Astrocyte (in vitro differentiated cells and primary cell): ENCODE results near the gene PFDN5. TPM values are rescaled to one million over a fixed set of nuclear protein-coding genes. Genes with fewer than 3 reads are reported as not detected.

ENCODE experiments used
- DNase-seq: peaks from one replicate; pipeline ENCODE4 v3.0.0-alpha.2; 2010; ENCODE audit warnings: low read depth
- FAIRE-seq: peaks from 2 replicates; lab custom pipeline; 2011; peaks lifted over from hg19 to GRCh38; lab: Jason Lieb, UNC
- H2AFZ ChIP-seq: 2 replicates; pipeline ENCODE4 v1.6.0; 2012; ENCODE audit warnings: low read depth, low read length, inconsistent platforms
- H3K27ac ChIP-seq: 2 replicates; pipeline ENCODE4 v1.5.1; 2011; ENCODE audit warnings: low read depth, low read length, inconsistent platforms
- H3K27me3 ChIP-seq: 2 replicates; pipeline ENCODE4 v1.6.0; 2011; ENCODE audit warnings: low read length, inconsistent platforms; ENCODE audit not compliant: insufficient read depth
- H3K36me3 ChIP-seq: 2 replicates; pipeline ENCODE4 v1.5.1; 2011; ENCODE audit warnings: low read length, inconsistent platforms; ENCODE audit not compliant: insufficient read depth
- H3K4me1 ChIP-seq: 2 replicates; pipeline ENCODE4 v1.5.1; 2011; ENCODE audit warnings: low read length, inconsistent platforms; ENCODE audit not compliant: insufficient read depth
- H3K4me2 ChIP-seq: 2 replicates; pipeline ENCODE4 v1.6.0; 2012; ENCODE audit warnings: low read length, inconsistent platforms
- H3K4me3 ChIP-seq: 2 replicates; pipeline ENCODE4 v1.5.1; 2011; ENCODE audit warnings: low read depth, mild to moderate bottlenecking, low read length, inconsistent platforms; ENCODE audit not compliant: insufficient read depth
- H3K79me2 ChIP-seq: 2 replicates; pipeline ENCODE4 v1.6.0; 2012; ENCODE audit warnings: mild to moderate bottlenecking, low read length, inconsistent platforms; ENCODE audit not compliant: insufficient read depth
- H3K9ac ChIP-seq: 2 replicates; pipeline ENCODE4 v1.6.0; 2012; ENCODE audit warnings: mild to moderate bottlenecking, low read length, inconsistent platforms
- H3K9me3 ChIP-seq: 2 replicates; pipeline ENCODE4 v1.5.1; 2012; ENCODE audit warnings: low read depth, mild to moderate bottlenecking, low read length, inconsistent platforms; ENCODE audit not compliant: insufficient read depth
- H4K20me1 ChIP-seq: 2 replicates; pipeline ENCODE4 v1.6.0; 2012; ENCODE audit warnings: low read length, inconsistent platforms; ENCODE audit not compliant: insufficient read depth
- H3K27ac Mint-ChIP-seq: one replicate; pipeline ENCODE4 v1.8.0; 2021; ENCODE audit warnings: mild to moderate bottlenecking, mixed read lengths; ENCODE audit not compliant: unreplicated experiment
- H3K27me3 Mint-ChIP-seq: one replicate; pipeline ENCODE4 v1.8.0; 2021; ENCODE audit warnings: low read depth, mixed read lengths; ENCODE audit not compliant: unreplicated experiment
- H3K36me3 Mint-ChIP-seq: one replicate; pipeline ENCODE4 v1.8.0; 2021; ENCODE audit warnings: low read depth, mixed read lengths; ENCODE audit not compliant: unreplicated experiment
- H3K4me1 Mint-ChIP-seq: one replicate; pipeline ENCODE4 v1.8.0; 2021; ENCODE audit warnings: low read depth, mixed read lengths; ENCODE audit not compliant: unreplicated experiment
- H3K4me3 Mint-ChIP-seq: one replicate; pipeline ENCODE4 v1.8.0; 2021; ENCODE audit warnings: mild to moderate bottlenecking, moderate library complexity, mixed read lengths; ENCODE audit not compliant: unreplicated experiment
- H3K9me3 Mint-ChIP-seq: one replicate; pipeline ENCODE4 v1.8.0; 2021; ENCODE audit warnings: mild to moderate bottlenecking, mixed read lengths; ENCODE audit not compliant: unreplicated experiment
- EZH2 ChIP-seq: IDR thresholded peaks from 2 replicates; pipeline ENCODE4 v1.6.1; 2012; ENCODE audit warnings: mild to moderate bottlenecking, low read length, inconsistent platforms; ENCODE audit not compliant: insufficient read depth
- total RNA-seq: library from RNA; stranded (reverse); gene quantifications from 2 replicates; pipeline ENCODE4 v1.2.1, GENCODE V29; 2021
- TF ChIP-seq, protein P1 (sequence below): IDR thresholded peaks from 2 replicates; pipeline ENCODE4 v1.5.1; 2011; ENCODE audit warnings: low read depth, mild to moderate bottlenecking, inconsistent platforms, low read length, moderate library complexity; ENCODE audit not compliant: insufficient read depth

The PFDN5 gene
- total RNA-seq, 1 donor from 2014 or later: 281 TPM

DNA sequence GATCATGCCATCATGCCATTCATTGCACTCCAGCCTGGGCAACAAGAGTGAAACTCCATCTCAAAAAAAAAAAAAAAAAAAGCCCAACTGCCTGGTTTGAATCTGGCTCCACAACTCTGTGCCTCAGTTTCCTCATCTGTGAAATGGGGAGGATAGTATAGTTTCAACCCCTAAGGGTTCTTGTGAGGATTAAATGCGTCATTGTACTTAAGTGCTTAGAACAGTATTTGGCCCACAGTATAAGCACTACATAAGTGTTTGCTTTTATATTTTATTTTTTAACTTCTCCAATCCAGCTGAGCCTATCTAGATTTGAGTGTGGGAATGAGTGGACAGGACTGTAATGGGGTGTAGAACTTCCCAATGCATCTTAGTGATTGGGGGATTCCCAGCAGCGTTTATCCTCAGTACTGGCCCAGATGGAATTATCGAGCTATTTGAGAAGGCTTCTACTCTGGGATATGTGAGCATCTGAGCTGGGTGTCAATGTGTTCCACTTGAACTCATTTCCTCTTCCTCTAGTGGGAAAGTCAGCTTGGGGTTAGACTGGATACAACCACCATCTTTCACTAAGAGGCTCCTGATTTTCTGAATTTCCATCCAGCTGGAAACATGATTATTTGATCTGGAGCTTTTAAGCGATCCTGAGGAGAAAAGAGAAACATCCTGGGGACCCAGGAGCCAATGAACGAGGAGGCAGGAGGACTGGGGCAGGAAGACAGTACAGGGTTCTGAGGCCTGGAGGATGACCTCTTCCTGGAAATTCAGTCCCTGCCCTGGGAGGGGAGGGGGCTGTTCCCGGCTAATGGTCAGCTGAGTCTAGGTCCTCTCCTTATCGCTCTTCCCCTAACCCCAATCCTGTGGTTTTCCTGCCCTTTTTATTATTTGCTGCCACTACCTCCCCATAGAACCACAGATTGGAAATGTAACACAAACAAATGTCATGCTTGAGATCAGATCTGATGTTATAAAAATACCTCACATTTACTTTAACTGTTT is 36.5 kb upstream of the PFDN5 start:
- peaks cover 10% of the 10 kb centered on the region for H3K79me2 ChIP-seq
- Mint-ChIP-seq H3K4me3 (no peak overlapping the region), H3K4me1 (no peaks in the 10 kb centered on the region), H3K27me3 (no peaks in the 10 kb centered on the region), H3K36me3 (no peaks in the 10 kb centered on the region), H3K9me3 (no peaks in the 10 kb centered on the region), H3K27ac (no peak overlapping the region)
- no peaks in the 10 kb centered on the region for H3K27me3 ChIP-seq
- DNase-seq (no peak), FAIRE-seq (no peak)
- no peaks in the 10 kb centered on the region for H4K20me1 ChIP-seq
- no peak for TF ChIP-seq EZH2
- TF ChIP-seq, protein P1, sequence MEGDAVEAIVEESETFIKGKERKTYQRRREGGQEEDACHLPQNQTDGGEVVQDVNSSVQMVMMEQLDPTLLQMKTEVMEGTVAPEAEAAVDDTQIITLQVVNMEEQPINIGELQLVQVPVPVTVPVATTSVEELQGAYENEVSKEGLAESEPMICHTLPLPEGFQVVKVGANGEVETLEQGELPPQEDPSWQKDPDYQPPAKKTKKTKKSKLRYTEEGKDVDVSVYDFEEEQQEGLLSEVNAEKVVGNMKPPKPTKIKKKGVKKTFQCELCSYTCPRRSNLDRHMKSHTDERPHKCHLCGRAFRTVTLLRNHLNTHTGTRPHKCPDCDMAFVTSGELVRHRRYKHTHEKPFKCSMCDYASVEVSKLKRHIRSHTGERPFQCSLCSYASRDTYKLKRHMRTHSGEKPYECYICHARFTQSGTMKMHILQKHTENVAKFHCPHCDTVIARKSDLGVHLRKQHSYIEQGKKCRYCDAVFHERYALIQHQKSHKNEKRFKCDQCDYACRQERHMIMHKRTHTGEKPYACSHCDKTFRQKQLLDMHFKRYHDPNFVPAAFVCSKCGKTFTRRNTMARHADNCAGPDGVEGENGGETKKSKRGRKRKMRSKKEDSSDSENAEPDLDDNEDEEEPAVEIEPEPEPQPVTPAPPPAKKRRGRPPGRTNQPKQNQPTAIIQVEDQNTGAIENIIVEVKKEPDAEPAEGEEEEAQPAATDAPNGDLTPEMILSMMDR: no peak
- H3K9ac ChIP-seq: no peak overlapping the region
- H3K4me3 ChIP-seq: no peak overlapping the region
- no peak overlapping the region for H2AFZ ChIP-seq
- no peak overlapping the region for H3K4me2 ChIP-seq
- no peaks in the 10 kb centered on the region for H3K4me1 ChIP-seq
- H3K36me3 ChIP-seq: no peaks in the 10 kb centered on the region
- no peaks in the 10 kb centered on the region for H3K9me3 ChIP-seq
- H3K27ac ChIP-seq: no peak overlapping the region

DNA sequence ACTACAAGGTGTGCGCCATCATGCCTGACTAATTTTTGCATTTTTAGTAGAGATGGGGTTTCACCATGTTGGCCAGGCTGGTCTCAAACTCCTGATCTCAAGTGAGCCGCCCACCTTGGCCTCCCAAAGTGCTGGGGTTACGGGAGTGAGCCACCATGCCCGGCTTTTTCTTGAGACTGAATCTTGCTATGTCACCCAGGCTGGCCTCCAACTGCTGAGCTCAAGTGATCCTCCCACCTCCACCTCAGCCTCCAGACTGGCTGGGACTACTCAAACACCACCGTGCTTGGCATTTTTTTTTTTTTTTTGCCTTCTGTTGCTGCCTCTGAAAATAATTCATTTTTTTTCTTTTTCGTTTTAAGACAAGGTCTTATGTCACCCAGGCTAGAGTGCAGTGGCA is 35.5 kb upstream of the PFDN5 start:
- H3K27ac Mint-ChIP-seq: no peak overlapping the region
- Histone ChIP-seq H3K27ac (no peak overlapping the region), H3K9ac (no peak overlapping the region), H3K4me2 (no peak overlapping the region), H3K4me1 (no peaks in the 10 kb centered on the region), H3K27me3 (no peaks in the 10 kb centered on the region), H3K9me3 (no peaks in the 10 kb centered on the region), H3K79me2 (peaks cover 3% of the 10 kb centered on the region), H2AFZ (no peak overlapping the region), H3K36me3 (no peaks in the 10 kb centered on the region), H4K20me1 (no peaks in the 10 kb centered on the region), H3K4me3 (no peak overlapping the region)
- H3K4me3 Mint-ChIP-seq: no peak overlapping the region
- DNase-seq (no peak), FAIRE-seq (no peak)
- H3K36me3 Mint-ChIP-seq: no peaks in the 10 kb centered on the region
- TF ChIP-seq, protein P1: no peak
- no peaks in the 10 kb centered on the region for H3K9me3 Mint-ChIP-seq
- no peaks in the 10 kb centered on the region for H3K4me1 Mint-ChIP-seq
- no peaks in the 10 kb centered on the region for H3K27me3 Mint-ChIP-seq

DNA sequence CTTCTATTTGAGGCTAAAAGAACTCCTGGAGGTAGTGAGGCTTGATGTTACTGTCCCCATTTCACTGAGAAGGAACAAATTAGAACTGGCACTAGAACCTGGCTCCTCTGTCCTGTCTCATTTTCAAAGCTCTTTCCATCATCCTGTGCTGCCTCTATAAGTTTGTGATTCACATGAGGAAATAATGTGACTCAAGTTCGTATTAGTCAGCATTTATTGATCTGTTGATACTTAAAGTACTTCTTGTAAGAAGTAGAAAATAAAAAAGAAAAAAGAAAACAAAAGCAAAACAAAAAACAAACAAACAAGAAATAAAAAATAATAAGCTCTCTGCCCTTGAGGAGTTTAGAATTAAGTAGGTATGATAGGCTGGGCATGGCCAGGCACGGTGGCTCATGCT is 29.6 kb upstream of the PFDN5 start:
- H3K9me3 Mint-ChIP-seq: no peaks in the 10 kb centered on the region
- no peak overlapping the region for H3K27ac Mint-ChIP-seq
- peaks cover 9% of the 10 kb centered on the region for H3K4me1 ChIP-seq
- no peaks in the 10 kb centered on the region for H4K20me1 ChIP-seq
- no peak overlapping the region for H3K4me3 ChIP-seq
- H2AFZ ChIP-seq: no peak overlapping the region
- H3K27me3 Mint-ChIP-seq: peaks cover 4% of the 10 kb centered on the region
- no peak overlapping the region for H3K9ac ChIP-seq
- H3K4me2 ChIP-seq: no peak overlapping the region
- peaks cover 24% of the 10 kb centered on the region for H3K79me2 ChIP-seq
- DNase-seq (no peak), FAIRE-seq (no peak)
- peaks cover 6% of the 10 kb centered on the region for H3K36me3 Mint-ChIP-seq
- H3K4me1 Mint-ChIP-seq: peaks cover 3% of the 10 kb centered on the region
- H3K27me3 ChIP-seq: no peaks in the 10 kb centered on the region
- no peaks in the 10 kb centered on the region for H3K36me3 ChIP-seq
- H3K27ac ChIP-seq: no peak overlapping the region
- no peaks in the 10 kb centered on the region for H3K9me3 ChIP-seq
- peak overlapping the region; percentile 31 for H3K4me3 Mint-ChIP-seq
- TF ChIP-seq EZH2: no peak
- TF ChIP-seq, protein P1: no peak
